OCI-LY1 (cell line): ENCODE measurements around the gene ANKRD65.
A peak's percentile ranks its signal among the peaks of the same experiment; 100 is the strongest.

ENCODE experiments used
- H2AFZ ChIP-seq: fragments of 200-600 bp; sonication (generic), shearing (Covaris generic); 2 replicates; pipeline ENCODE4 v1.6.0; 2014; ENCODE audit warnings: antibody characterized with exemption, mild to moderate bottlenecking, low read length
- H3F3A ChIP-seq: fragments of 200-600 bp; sonication (generic), shearing (Covaris generic); 2 replicates; pipeline ENCODE4 v1.6.0; 2014; ENCODE audit warnings: mild to moderate bottlenecking, antibody characterized with exemption, low read length, moderate library complexity; ENCODE audit not compliant: insufficient read depth
- H3K27ac ChIP-seq: fragments of 200-600 bp; sonication (generic); 2 replicates; pipeline ENCODE4 v1.5.1; 2014; ENCODE audit warnings: low read length, mixed run types, mild to moderate bottlenecking, low read depth; ENCODE audit not compliant: poor library complexity, severe bottlenecking
- H3K27me3 ChIP-seq: fragments of 200-600 bp; sonication (generic); 2 replicates; pipeline ENCODE4 v1.6.0; 2014; ENCODE audit warnings: antibody characterized with exemption, mild to moderate bottlenecking, low read length, moderate library complexity; ENCODE audit not compliant: insufficient read depth
- H3K36me3 ChIP-seq: fragments of 200-600 bp; sonication (generic); 2 replicates; pipeline ENCODE4 v1.6.1; 2014; ENCODE audit warnings: mild to moderate bottlenecking, antibody characterized with exemption, low read length, moderate library complexity, mixed read lengths; ENCODE audit not compliant: insufficient read depth
- H3K4me1 ChIP-seq: fragments of 200-600 bp; sonication (generic); 2 replicates; pipeline ENCODE4 v1.5.1; 2014; ENCODE audit warnings: mild to moderate bottlenecking, low read length, moderate library complexity; ENCODE audit not compliant: insufficient read depth, severe bottlenecking
- H3K4me2 ChIP-seq: fragments of 200-600 bp; sonication (generic), shearing (Covaris generic); 2 replicates; pipeline ENCODE4 v1.6.1; 2014; ENCODE audit warnings: low read length
- H3K4me3 ChIP-seq: fragments of 200-600 bp; sonication (generic); 2 replicates; pipeline ENCODE4 v1.5.1; 2014; ENCODE audit warnings: low read length, low read depth, mild to moderate bottlenecking, mixed read lengths; ENCODE audit not compliant: poor library complexity, severe bottlenecking
- H3K79me2 ChIP-seq: fragments of 200-600 bp; shearing (Covaris generic); 2 replicates; pipeline ENCODE4 v1.6.1; 2016; ENCODE audit warnings: mixed run types, low read length, mixed read lengths; ENCODE audit not compliant: insufficient read depth
- H3K9ac ChIP-seq: fragments of 200-600 bp; sonication (generic), shearing (Covaris generic); 2 replicates; pipeline ENCODE4 v1.6.1; 2014; ENCODE audit warnings: mild to moderate bottlenecking, low read length, mixed read lengths
- H3K9me2 ChIP-seq: fragments of 200-600 bp; sonication (generic), shearing (Covaris generic); 2 replicates; pipeline ENCODE4 v1.6.1; 2014; ENCODE audit warnings: low read depth, mild to moderate bottlenecking, low read length, mixed read lengths
- H3K9me3 ChIP-seq: fragments of 200-600 bp; shearing (Covaris generic); 2 replicates; pipeline ENCODE4 v1.6.1; 2014; ENCODE audit warnings: low read length, mixed read lengths
- H4K20me1 ChIP-seq: fragments of 200-600 bp; sonication (generic), shearing (Covaris generic); 2 replicates; pipeline ENCODE4 v1.6.0; 2016; ENCODE audit warnings: mild to moderate bottlenecking, low read length; ENCODE audit not compliant: insufficient read depth
- EZH2 ChIP-seq: fragments of 200-600 bp; sonication (generic), shearing (Covaris generic); IDR thresholded peaks from 2 replicates; pipeline ENCODE4 v1.8.0; 2017; ENCODE audit warnings: borderline replicate concordance, mixed run types, mild to moderate bottlenecking, antibody characterized with exemption, low read length, moderate library complexity, mixed read lengths
- TF ChIP-seq, protein P1 (sequence below): fragments of 200-600 bp; sonication (generic), shearing (Covaris generic); IDR thresholded peaks from 2 replicates; pipeline ENCODE4 v1.5.1; 2017; ENCODE audit warnings: mild to moderate bottlenecking, antibody characterized with exemption, low read length, moderate library complexity, mixed read lengths

Gene ANKRD65

DNA sequence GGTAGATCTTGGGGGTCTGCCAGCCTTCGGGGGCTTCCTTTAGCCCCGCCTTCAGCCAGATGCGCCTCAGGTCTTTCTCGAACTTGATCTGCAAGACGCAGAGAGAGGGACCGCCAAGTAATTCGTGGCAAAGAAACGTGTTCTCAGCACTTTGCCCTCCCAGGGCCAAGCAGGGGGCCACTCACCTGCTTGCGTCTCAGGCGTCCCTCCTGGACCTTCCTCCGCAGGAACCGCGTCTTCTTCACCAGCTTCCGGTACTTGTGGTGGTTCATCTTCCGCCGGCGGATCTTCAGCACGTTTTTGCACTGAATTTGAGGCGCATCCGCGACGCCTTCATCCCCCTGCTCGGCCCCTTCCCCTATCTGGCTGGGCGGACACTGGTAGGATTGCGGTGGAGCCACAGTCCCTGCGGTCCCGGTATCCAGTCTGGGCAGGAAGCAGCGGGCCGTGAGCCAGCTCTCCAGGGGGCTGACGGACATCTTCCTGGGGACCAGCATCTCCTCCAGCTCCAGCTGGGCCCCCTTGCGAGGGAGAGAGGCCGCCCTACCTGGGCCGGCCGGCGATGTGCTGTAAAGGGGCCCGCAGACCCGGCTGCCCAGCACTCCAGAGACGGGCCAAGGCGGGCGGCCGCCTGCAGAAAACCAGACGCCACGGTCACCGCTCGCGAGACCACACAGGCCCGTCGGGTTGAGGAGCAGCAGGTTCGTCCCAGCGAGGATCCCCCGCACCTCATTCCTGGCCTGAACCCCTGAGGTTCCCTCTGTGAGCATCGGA, 47.1 kb downstream of the ANKRD65 start:
- peaks cover 39% of the 10 kb centered on the region for H3K4me1 ChIP-seq
- no peaks in the 10 kb centered on the region for H3K27me3 ChIP-seq
- no peak overlapping the region for H3K27ac ChIP-seq
- H3K9me2 ChIP-seq: no peaks in the 10 kb centered on the region
- peak overlapping the region; percentile 85 for H3K4me2 ChIP-seq
- no peaks in the 10 kb centered on the region for H4K20me1 ChIP-seq
- H3K36me3 ChIP-seq: peaks cover 14% of the 10 kb centered on the region; the same call in 1 of the 2 replicates
- H3K4me3 ChIP-seq: peak overlapping the region; percentile 98
- peaks cover 10% of the 10 kb centered on the region; the same call in 1 of the 2 replicates for H3K79me2 ChIP-seq
- TF ChIP-seq, protein P1, sequence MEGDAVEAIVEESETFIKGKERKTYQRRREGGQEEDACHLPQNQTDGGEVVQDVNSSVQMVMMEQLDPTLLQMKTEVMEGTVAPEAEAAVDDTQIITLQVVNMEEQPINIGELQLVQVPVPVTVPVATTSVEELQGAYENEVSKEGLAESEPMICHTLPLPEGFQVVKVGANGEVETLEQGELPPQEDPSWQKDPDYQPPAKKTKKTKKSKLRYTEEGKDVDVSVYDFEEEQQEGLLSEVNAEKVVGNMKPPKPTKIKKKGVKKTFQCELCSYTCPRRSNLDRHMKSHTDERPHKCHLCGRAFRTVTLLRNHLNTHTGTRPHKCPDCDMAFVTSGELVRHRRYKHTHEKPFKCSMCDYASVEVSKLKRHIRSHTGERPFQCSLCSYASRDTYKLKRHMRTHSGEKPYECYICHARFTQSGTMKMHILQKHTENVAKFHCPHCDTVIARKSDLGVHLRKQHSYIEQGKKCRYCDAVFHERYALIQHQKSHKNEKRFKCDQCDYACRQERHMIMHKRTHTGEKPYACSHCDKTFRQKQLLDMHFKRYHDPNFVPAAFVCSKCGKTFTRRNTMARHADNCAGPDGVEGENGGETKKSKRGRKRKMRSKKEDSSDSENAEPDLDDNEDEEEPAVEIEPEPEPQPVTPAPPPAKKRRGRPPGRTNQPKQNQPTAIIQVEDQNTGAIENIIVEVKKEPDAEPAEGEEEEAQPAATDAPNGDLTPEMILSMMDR: no peak
- TF ChIP-seq EZH2: no peak
- no peaks in the 10 kb centered on the region for H3F3A ChIP-seq
- peak overlapping the region; percentile 100 for H3K9ac ChIP-seq
- no peaks in the 10 kb centered on the region for H3K9me3 ChIP-seq
- no peak overlapping the region for H2AFZ ChIP-seq

DNA sequence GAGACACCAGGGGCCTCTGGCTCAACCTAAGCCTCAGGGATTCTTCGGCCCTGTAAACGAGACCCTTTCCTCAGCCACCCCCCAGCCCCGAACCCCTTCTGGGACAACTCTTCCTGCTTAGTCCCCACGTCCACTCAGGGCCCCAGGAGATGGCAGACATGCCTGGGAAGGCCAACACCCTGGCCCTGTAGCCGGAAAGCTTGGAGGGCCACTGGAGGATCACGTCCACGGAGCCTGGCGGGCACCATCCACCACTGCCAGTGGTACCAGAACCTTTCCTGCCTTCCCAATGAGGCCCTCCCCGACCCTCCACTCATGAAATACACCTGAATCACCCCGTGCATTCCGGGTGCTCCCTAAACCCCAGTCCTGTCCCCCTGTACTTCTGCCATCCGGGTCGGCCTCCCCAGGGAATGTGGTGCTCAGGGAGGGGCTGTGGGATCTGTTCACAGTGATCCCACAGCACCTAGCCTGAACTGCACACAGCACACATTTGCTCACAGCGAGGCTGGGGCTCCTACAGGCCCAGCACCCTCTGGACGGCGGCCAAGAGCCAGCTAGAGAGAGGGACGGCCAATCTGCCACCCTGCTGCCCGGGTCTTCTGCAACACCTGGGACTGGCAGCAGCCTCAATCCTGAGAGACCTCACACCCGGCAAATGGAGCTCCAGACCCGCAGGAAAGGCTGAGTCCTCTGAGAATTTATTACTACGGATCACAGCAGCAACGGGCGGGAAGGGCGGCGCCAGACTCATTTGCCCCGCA, 47.8 kb downstream of the ANKRD65 start:
- Histone ChIP-seq H3K4me2 (peak overlapping the region; percentile 85), H3K9ac (peak overlapping the region; percentile 100; the same call in 1 of the 2 replicates)

More for the DNA sequence above, 47.8 kb downstream of the ANKRD65 start:
- Histone ChIP-seq H3K9me3 (no peaks in the 10 kb centered on the region), H4K20me1 (no peaks in the 10 kb centered on the region), H3K27me3 (no peaks in the 10 kb centered on the region), H3K79me2 (peaks cover 10% of the 10 kb centered on the region; the same call in 1 of the 2 replicates), H3K4me3 (peak overlapping the region; percentile 98), H3F3A (no peaks in the 10 kb centered on the region), H3K9me2 (no peaks in the 10 kb centered on the region), H3K27ac (no peak overlapping the region), H3K36me3 (peaks cover 14% of the 10 kb centered on the region; the same call in 1 of the 2 replicates), H3K4me1 (peaks cover 39% of the 10 kb centered on the region), H2AFZ (no peak overlapping the region)
- TF ChIP-seq, protein P1: no peak
- TF ChIP-seq EZH2: no peak
